GM19468 (cell line): ENCODE results near the gene GRM7.
A peak's percentile ranks its signal among the peaks of the same experiment; 100 is the strongest.

Source experiments
- ATAC-seq: cut with Tn5 transposase; IDR thresholded peaks from one replicate; pipeline ENCODE4 v1.9.1; 2021; ENCODE audit warnings: mild to moderate bottlenecking, moderate library complexity, moderate number of reproducible peaks; ENCODE audit not compliant: unreplicated experiment; ENCODE audit errors: extremely low read depth

The GRM7 gene

GRCh38 chr3:7545334-7545733 is 684.4 kb downstream of the GRM7 start:
- no peak for ATAC-seq

- ATAC-seq: no peak
These were observed 685.3 kb downstream of the GRM7 start for GRCh38 chr3:7546253-7546652.

GRCh38 chr3:7547826-7548225 is 686.9 kb downstream of the GRM7 start:
- no peak for ATAC-seq

- ATAC-seq: no peak
These were observed 702.0 kb downstream of the GRM7 start for GRCh38 chr3:7562892-7563291.

- no peak for ATAC-seq
These were observed 704.7 kb downstream of the GRM7 start for GRCh38 chr3:7565574-7565973.

- peak; percentile 39 for ATAC-seq
These were observed 706.2 kb downstream of the GRM7 start for GRCh38 chr3:7567160-7567559.

GRCh38 chr3:7568526-7569184 is 707.7 kb downstream of the GRM7 start:
- no peak for ATAC-seq

GRCh38 chr3:7573330-7573729 is 712.4 kb downstream of the GRM7 start:
- no peak for ATAC-seq

GRCh38 chr3:7574435-7574834 is 713.5 kb downstream of the GRM7 start:
- ATAC-seq: no peak

GRCh38 chr3:7576071-7576470 is 715.2 kb downstream of the GRM7 start:
- ATAC-seq: no peak

GRCh38 chr3:7576506-7576905 is 715.6 kb downstream of the GRM7 start:
- no peak for ATAC-seq

GRCh38 chr3:7577513-7577912 is 716.6 kb downstream of the GRM7 start:
- ATAC-seq: no peak

- ATAC-seq: no peak
These were observed 720.9 kb downstream of the GRM7 start for GRCh38 chr3:7581831-7582230.

- ATAC-seq: no peak
These were observed 724.1 kb downstream of the GRM7 start for GRCh38 chr3:7585052-7585451.

- no peak for ATAC-seq
These were observed 727.3 kb downstream of the GRM7 start for GRCh38 chr3:7588236-7588635.

- ATAC-seq: no peak
These were observed 728.6 kb downstream of the GRM7 start for GRCh38 chr3:7589526-7589925.

- ATAC-seq: no peak
These were observed 741.4 kb downstream of the GRM7 start for GRCh38 chr3:7602297-7602696.

- ATAC-seq: no peak
These were observed 746.2 kb downstream of the GRM7 start for GRCh38 chr3:7607083-7607482.

- ATAC-seq: no peak
These were observed 746.8 kb downstream of the GRM7 start for GRCh38 chr3:7607676-7608075.

- ATAC-seq: no peak
These were observed 749.7 kb downstream of the GRM7 start for GRCh38 chr3:7610634-7611033.

- no peak for ATAC-seq
These were observed 754.1 kb downstream of the GRM7 start for GRCh38 chr3:7615043-7615442.

- no peak for ATAC-seq
These were observed 757.7 kb downstream of the GRM7 start for GRCh38 chr3:7618606-7619005.

GRCh38 chr3:7620401-7620800 is 759.5 kb downstream of the GRM7 start:
- no peak for ATAC-seq
